Type B pancreatic cell (in vitro differentiated cells): Measurements from ENCODE around the gene PDE4B. TPM values are rescaled to one million over a fixed set of nuclear protein-coding genes. Genes with fewer than 3 reads are reported as not detected.

Experiments
- DNase-seq: peaks from one replicate; pipeline ENCODE4 v3.0.0; 2021; ENCODE audit warnings: mixed read lengths; ENCODE audit not compliant: unreplicated experiment; ENCODE audit errors: extremely low spot score
- H3K27ac Mint-ChIP-seq: 2 replicates; pipeline ENCODE4 v1.8.0; 2021; ENCODE audit warnings: mild to moderate bottlenecking, mixed read lengths
- H3K27me3 Mint-ChIP-seq: 2 replicates; pipeline ENCODE4 v1.8.0; 2021; ENCODE audit warnings: mixed read lengths
- H3K36me3 Mint-ChIP-seq: 2 replicates; pipeline ENCODE4 v1.8.0; 2021; ENCODE audit warnings: mixed read lengths
- H3K4me1 Mint-ChIP-seq: one replicate; pipeline ENCODE4 v1.8.0; 2021; ENCODE audit warnings: mixed read lengths; ENCODE audit not compliant: unreplicated experiment
- H3K4me3 Mint-ChIP-seq: 2 replicates; pipeline ENCODE4 v1.8.0; 2021; ENCODE audit warnings: mild to moderate bottlenecking, mixed read lengths
- H3K9me3 Mint-ChIP-seq: 2 replicates; pipeline ENCODE4 v1.8.0; 2021; ENCODE audit warnings: mixed read lengths
- total RNA-seq: library from RNA; stranded (reverse); gene quantifications from 2 replicates; pipeline ENCODE4 v1.2.1, GENCODE V29; 2021; ENCODE audit warnings: low replicate concordance
- TF ChIP-seq, protein P1 (sequence below): fragments of 200-600 bp; sonication (generic); conservative IDR thresholded peaks from 2 replicates; pipeline ENCODE4 v1.5.0; 2021; ENCODE audit warnings: antibody characterized with exemption, mild to moderate bottlenecking

PDE4B gene
- total RNA-seq, 1 donor from 2014 or later: 4.7 TPM

DNA sequence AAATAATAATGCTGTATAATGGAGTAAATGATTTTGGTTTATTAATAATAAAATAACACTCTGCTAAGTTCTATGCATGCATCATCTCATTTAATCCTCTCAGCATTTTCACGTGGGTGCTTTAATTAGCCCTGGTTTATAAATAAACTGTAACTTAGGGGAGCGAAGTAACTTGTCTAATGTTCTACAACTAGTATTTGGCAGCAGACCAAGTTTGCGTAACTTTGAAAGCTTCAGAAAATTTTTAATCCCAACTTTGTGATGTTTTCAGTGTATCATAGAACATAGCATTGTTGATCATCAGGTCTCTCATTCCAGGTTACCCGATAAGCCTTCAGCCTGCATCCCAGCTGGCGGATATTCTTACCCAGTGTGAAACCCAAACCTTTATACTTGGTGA is 418.8 kb downstream of the PDE4B start:
- no peak for DNase-seq

DNA sequence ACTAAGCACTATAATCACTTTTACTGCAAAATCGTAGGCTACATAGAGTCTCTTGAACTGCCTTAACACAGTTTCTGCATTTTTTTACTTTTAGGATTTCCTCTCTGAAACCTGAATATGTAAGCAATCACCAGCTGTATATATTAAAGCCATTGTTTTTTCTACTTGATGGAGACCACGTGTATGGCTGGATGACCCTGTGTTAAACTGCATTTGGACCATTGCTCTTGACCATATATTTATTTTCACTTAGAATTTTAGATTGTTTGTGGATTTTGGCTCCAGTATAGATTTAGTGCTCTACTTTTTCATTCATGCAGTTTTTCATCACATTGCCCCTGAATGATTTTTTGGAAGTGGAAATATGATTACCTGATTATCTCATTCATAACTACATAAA is 420.8 kb downstream of the PDE4B start:
- no peak overlapping the region for H3K27ac Mint-ChIP-seq
- TF ChIP-seq, protein P1, sequence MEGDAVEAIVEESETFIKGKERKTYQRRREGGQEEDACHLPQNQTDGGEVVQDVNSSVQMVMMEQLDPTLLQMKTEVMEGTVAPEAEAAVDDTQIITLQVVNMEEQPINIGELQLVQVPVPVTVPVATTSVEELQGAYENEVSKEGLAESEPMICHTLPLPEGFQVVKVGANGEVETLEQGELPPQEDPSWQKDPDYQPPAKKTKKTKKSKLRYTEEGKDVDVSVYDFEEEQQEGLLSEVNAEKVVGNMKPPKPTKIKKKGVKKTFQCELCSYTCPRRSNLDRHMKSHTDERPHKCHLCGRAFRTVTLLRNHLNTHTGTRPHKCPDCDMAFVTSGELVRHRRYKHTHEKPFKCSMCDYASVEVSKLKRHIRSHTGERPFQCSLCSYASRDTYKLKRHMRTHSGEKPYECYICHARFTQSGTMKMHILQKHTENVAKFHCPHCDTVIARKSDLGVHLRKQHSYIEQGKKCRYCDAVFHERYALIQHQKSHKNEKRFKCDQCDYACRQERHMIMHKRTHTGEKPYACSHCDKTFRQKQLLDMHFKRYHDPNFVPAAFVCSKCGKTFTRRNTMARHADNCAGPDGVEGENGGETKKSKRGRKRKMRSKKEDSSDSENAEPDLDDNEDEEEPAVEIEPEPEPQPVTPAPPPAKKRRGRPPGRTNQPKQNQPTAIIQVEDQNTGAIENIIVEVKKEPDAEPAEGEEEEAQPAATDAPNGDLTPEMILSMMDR: no peak

More for the DNA sequence above, 418.8 kb downstream of the PDE4B start:
- H3K36me3 Mint-ChIP-seq: no peaks in the 10 kb centered on the region
- no peak overlapping the region for H3K4me3 Mint-ChIP-seq
- H3K27ac Mint-ChIP-seq: no peak overlapping the region
- peaks cover 5% of the 10 kb centered on the region for H3K9me3 Mint-ChIP-seq
- H3K4me1 Mint-ChIP-seq: no peaks in the 10 kb centered on the region
- TF ChIP-seq, protein P1: no peak
- no peaks in the 10 kb centered on the region for H3K27me3 Mint-ChIP-seq

DNA sequence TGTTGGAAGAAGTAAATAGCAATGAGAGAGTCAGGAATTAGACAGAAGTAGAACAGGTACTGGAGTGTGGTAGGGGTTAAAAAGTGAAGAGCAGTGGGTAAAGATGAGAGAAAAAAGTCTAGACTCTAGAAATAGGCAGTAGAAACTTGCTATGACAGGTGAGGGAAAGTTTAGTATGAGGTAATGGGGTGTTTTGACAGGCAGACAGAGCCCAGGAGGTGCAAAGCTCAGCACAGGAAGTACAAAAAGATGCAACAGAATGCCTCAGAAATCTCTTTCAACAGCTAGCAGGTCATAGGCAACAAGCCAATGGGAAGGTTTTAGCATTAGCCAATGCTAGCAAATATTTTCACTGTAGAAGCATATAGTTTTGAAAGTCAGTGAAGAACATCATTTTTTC is 422.2 kb downstream of the PDE4B start:
- Mint-ChIP-seq H3K36me3 (no peaks in the 10 kb centered on the region), H3K4me3 (no peak overlapping the region), H3K27ac (no peak overlapping the region), H3K9me3 (peaks cover 5% of the 10 kb centered on the region), H3K27me3 (no peaks in the 10 kb centered on the region), H3K4me1 (no peaks in the 10 kb centered on the region)
- DNase-seq: no peak
- TF ChIP-seq, protein P1: no peak

More for the DNA sequence above, 420.8 kb downstream of the PDE4B start:
- H3K9me3 Mint-ChIP-seq: peaks cover 5% of the 10 kb centered on the region
- H3K4me1 Mint-ChIP-seq: no peaks in the 10 kb centered on the region
- no peak overlapping the region for H3K4me3 Mint-ChIP-seq
- no peak for DNase-seq
- H3K27me3 Mint-ChIP-seq: no peaks in the 10 kb centered on the region
- H3K36me3 Mint-ChIP-seq: no peaks in the 10 kb centered on the region

DNA sequence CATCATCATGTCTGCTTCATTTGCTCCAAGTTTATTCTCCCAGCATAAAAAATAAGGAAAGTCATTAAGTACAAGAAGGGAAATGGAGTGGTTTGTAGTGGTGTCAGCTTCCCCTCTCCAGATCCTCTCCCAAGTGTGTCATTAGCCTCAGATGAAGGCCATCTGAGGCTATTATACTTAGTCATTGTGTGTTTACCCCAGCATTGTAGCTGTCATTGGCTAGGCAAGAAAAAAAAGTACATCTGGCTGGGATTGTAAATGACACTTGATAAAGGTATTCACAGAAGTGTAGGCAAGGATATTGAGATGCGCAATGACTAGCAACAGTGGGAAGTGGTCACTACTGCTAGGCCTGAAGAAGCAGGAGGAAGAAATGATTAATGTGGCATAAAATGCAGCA is 424.3 kb downstream of the PDE4B start:
- H3K27ac Mint-ChIP-seq: no peak overlapping the region
- no peaks in the 10 kb centered on the region for H3K36me3 Mint-ChIP-seq
- no peaks in the 10 kb centered on the region for H3K27me3 Mint-ChIP-seq
- DNase-seq: no peak
- H3K4me1 Mint-ChIP-seq: no peaks in the 10 kb centered on the region
- H3K9me3 Mint-ChIP-seq: peaks cover 5% of the 10 kb centered on the region
- TF ChIP-seq, protein P1: no peak
- H3K4me3 Mint-ChIP-seq: no peak overlapping the region

DNA sequence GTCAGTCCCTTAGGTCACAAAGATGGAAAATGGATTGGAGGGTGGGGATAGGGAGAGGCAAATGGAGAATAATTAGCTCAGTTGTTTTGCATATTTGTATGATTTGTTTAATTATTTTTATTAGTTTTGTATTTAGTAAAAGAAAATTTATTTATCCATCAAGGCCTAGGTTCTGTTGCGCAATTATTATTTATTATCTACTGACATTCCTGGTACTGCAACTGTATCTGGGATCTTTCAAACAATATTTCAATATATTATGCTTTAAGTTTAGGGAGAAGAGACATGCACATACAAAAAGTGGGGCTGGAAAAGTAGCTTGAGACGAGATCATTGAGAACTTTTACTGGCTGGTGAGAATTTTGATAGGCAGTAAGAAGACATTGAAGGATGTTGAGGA is 424.9 kb downstream of the PDE4B start:
- Mint-ChIP-seq H3K4me3 (no peak overlapping the region), H3K27ac (no peak overlapping the region), H3K4me1 (no peaks in the 10 kb centered on the region), H3K36me3 (no peaks in the 10 kb centered on the region), H3K9me3 (peaks cover 5% of the 10 kb centered on the region), H3K27me3 (no peaks in the 10 kb centered on the region)
- DNase-seq: no peak
- TF ChIP-seq, protein P1: no peak

DNA sequence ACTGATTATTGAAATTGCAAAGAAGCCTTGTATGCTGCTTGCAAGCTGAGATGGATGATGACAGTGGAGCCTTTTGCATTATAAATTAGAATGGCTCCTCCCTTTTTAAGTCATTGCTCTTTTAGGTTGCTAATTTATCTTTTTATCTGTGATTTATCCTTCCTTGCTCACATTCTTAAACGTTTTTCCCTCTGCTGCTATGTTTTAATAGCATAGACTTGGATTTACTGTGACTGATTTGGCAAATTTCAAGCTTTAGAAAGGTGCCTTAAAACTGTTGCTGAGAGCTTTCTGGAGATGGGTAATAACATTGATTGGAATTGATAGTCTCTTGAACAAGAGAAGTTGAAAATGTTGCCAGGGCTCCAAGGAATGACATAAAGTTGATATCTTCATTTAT is 427.8 kb downstream of the PDE4B start:
- Mint-ChIP-seq H3K4me1 (no peaks in the 10 kb centered on the region), H3K27ac (no peak overlapping the region), H3K27me3 (peaks cover 3% of the 10 kb centered on the region), H3K4me3 (no peak overlapping the region), H3K36me3 (no peaks in the 10 kb centered on the region), H3K9me3 (peaks cover 3% of the 10 kb centered on the region)
- no peak for DNase-seq
- TF ChIP-seq, protein P1: no peak
